Stimulated activated CD4-positive, alpha-beta T cell treated with anti-CD3 and anti-CD28 coated beads, Interleukin-2, amount 100 ng/mL, for 4 hours (primary cell): ENCODE data around the gene OTX1.

Experiments
- DNase-seq: peaks from one replicate; pipeline ENCODE4 v3.0.0-alpha.2; 2020; ENCODE audit warnings: low read depth

Gene OTX1

DNA sequence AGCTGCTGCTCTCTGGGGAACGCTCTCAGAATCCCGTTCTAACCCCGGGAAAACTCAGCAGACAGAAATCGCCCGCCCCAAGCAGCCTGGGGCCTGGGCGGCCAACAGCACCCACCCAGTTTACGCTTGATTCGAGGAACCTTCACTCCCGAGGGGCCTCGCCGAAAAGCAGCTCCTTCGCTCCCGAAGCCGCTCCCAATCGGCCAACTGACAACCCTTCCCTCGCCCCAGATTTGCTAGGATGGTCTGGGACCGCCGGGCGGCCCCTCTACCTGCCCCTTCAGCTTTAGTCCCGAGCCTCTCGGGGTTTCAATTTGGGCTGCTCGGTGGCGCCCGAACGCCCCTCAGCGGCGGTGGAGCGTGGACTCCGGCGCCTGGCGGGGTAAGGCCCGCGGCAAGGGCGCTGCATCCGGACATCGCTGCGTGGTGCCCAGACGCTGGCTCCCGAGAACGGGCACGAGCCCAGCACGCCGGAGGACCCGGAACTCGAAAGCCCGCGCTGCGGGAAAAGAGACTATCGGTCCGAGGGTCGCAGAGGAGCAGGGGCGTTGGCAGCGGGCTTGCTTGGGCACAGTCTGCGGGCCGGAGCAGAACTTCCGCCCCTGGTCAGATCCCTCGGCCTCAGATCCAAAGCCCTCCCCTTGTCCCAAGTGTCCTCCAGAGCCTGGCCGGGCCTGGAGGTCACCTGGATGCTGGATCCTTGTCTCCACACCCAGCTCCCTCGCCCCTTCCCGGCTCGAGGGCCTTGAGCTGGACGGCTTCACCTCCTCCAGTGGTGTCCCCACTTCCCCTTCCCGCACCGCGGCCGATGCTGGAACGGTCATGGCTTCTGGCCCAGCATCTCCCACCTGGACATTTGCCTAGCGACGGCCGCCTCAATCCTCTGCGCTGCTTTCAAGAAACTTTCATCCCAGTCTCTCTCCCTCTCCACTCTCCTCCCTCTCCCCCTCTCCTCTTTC lies 3.0 kb upstream of the OTX1 start:
- DNase-seq: no peak

DNA sequence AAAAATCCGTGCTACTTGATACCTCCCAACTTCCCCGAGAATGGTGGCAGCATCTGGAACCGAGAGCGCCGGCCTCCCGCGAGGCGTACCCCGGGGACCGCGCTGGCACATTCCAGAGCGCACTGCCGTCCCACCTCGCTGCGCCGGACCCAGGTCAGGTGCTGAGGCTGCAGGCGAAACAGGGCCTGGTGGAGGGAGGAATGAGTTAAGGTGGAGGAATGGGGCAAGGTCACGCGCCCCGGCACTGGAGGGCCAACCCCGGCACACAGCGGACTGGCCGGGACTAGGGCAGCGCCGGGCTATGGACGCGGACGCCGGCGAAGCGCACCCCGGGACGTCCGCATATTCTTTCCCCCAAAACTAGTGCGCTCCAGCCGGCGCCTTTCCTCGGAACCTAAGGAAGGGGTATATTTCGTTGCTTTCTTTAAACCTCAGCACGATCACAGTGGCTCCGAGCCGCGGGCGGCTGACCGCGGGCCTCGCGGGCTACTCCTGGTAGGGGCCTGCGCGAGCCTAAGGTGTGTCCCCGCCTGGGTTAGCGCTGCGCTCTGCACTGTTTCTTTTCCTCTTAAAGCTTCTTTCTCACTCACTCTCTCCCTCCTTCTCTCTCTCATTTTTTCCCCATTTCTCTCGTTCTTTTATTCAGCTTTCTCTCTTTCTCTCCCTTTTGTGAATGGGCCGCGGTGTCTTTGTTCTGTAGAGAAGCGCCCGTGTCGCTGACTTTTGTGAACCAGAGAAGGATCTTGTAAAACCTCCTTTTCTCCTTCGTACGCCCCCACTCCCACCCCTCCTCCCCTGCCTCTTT lies 2.1 kb upstream of the OTX1 start:
- no peak for DNase-seq

DNA sequence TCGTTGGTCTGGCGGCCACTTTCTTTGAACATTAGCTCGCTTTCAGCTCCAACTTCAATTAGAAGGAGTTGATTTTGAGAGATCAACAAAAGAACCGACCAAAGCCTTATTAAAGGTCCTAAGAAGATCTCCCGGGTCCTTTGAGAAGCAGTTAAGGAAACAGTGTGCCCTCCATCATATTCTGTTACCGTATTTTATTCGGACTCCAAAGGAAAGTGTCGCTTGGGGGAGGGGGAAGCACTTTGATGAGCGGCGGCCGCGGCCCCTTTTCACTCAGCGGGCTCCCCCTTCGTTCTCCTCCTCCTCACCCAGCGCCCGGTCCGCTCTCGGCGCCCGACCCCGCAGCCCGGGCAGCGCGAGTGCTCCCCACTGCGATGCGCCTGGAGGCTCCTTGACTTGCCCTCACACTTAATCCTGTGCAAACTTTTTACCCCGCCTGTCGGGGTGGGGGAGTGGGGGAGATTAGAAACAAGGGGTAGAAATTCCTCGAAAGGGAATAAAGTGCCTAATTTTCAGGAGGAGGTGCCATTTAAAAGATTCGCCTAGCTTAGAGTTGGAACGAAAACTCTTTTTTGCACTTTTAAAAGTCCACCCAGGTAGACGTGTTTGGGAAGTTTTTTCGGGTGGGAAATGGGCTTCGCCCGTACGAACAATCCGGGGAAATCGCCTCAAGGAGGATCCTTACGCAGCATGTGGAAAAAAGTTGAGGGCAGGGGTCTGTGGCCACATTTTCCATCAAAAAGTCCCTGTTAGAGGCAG lies 1.2 kb upstream of the OTX1 start:
- DNase-seq: no peak

DNA sequence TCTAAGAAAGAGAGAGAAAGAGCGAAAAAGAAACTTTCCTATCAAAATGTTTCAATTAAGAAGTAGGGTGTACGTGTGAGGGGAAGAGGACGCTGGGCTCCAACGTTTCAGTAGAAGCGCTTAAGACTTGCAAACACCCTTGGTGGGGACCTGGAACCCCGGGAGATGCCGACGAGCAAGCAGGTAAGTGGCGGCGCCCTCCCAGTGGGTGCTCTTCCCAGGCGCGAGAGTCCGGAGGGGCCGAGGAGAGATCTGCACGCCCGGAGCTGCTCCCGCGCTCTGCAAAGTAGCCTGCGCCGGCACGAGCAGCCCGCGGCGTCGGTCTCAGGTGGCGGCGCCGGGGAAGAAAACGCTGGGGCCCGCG lies 678 bp upstream of the OTX1 start:
- DNase-seq: no peak

DNA sequence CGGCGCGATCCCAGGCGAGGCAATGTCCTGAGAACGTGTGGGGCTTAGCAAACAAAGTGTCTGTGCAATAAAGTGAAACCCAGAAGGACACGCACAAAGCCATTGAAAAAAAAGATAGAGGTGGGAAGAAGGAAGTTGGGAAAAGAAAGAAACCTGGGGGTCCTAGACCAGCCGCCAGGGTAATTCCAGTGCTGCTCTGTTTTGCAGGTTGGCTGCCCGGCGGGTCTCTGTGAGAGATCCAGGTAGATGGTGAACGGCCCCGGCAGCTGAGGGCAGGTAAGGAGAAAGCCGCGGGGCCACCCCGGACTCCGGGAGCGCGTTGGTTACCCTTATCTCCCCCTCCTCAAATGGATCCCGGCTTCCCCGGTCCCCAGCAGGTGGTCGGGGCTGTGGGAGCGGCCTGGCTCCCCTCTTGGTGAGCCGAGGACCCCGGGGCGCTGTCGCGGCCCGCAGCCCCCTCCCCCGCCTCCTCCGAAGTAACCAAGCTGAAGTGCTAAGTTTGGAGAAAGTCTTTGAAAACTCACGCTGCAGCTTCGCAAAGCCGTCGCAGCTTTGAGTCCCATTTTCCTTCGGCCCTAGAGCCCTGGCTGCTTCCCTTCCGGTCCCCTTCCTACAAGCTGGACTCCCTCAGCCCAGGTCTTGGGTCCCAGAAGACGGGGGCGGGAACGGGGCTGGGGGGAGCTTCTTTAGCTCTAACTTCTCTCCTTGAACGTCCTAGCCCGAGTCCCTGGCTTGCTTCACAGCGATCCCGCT lies 588 bp downstream of the OTX1 start:
- no peak for DNase-seq

DNA sequence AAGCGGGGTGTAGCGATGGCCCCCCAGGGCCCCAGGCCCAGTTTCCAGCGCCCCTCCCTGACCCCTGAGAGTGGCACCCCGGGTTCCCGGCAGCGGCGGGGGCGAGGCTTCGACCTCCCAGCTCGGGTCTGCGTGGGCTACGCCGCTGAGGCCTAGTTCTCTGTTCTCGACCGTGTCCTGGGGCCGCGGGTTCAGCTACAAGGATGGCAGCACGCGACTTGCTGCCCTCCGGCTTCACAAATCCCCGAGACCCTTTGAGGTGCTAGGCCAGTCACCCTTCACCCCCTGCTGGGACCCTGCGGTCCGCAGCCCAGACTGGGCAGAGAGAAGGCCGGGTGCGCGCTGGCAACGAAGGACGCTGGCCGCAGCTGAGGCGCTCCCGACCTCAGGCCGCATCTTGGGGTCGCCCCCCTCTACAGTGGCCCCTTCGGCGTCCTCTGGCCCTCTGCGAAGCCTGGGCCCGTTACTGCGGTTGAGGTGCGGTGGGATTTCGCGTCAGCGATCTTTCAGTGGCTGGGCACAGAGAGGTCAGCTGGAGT lies 1.2 kb downstream of the OTX1 start:
- DNase-seq: no peak

DNA sequence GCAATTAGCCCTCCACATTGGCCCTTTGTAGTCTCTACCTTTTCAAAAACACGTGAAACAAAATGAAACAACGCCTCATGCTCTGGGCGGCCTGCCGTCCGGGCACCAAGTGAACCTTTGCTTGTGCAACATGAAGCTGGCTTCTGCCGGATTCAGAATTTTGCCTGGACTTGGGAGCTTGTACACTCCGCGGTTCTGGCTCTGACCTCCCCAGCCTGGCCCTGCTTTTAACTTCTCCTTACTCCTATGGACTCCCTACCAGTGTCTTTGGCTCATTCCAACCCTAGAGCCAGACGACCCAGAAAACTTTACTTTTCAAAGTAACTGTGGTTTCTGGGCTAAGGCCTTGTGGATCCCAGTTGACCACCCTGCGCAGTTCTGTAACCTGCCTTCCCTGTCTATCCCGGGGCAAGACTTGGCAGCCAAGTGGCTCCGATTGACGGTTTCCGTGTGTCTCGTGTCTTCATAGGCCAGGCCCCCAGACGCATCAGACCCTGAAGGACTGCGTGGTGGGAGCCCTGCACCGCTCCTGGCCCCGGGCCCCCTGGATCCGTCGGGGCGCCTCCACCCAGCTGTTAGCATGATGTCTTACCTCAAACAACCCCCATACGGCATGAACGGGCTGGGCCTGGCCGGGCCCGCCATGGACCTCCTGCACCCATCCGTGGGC lies 1.9 kb downstream of the OTX1 start:
- DNase-seq: no peak

DNA sequence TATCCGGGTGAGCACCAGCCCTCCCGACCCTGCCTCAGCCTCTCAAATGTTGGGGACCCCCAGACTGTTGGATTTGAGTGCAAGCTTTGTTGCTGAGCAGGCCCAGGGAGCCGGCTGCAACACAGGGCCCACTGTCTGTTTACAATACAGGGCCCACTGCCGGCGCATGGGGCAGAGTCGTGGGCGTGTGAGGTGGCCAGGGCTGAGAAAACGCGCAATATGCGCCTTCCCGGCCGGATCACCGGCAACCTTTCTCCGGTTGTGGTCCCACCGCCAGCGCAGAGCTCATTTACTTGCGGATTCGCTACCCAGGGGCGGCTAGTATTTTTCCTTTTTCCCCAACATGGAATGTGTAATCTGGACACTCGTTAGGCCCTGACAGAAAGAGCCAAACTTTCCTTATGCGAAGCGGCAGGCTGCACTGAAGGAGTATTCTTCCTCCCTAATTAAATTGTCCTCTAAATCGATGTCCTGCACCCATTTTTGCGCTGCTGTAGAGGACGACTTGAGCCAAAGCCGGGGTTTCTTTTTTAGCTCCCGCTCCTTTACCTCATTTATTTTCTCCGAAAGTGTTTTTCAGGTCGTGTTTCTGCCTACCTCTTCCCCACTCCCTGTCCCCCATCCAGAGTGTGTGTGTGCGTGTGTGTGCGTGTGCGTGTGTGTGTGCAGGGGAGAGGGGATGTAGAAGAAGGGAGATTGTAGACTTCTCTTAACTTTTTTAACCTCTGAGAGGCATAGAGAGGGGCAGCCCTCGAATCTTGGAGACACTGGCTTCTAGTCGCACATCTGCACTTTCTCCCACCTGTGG lies 2.7 kb downstream of the OTX1 start:
- no peak for DNase-seq

DNA sequence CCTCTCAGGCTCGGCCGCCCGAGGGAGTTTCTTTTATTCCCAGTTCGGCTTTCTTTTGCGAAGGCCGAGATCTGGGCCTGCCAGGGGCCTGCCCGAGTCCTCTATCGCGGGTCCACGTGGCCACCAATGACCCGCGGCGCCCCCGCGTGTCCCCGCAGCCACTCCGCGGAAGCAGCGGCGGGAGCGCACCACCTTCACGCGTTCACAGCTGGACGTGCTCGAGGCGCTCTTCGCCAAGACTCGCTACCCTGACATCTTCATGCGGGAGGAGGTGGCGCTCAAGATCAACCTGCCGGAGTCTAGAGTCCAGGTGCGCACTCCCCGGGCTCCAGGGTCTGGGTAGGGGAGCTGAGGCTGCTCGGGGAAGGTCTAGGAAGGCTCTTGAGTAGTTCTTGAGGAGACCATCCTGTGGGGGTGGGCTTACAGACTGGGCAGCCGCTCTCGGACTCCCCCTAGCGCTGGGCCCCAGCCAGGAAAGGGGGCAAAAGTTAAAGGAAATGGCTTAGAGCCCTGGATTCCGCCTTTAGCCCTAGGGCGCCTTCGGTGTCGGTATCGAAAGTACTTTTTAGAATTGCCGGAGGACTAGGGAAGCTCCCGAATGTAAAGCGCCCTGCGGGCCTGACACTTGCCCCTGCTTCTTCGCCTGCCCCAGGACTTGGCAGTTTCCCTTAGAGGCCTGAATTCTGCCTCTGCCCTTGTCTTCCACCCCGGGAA lies 3.4 kb downstream of the OTX1 start:
- no peak for DNase-seq

DNA sequence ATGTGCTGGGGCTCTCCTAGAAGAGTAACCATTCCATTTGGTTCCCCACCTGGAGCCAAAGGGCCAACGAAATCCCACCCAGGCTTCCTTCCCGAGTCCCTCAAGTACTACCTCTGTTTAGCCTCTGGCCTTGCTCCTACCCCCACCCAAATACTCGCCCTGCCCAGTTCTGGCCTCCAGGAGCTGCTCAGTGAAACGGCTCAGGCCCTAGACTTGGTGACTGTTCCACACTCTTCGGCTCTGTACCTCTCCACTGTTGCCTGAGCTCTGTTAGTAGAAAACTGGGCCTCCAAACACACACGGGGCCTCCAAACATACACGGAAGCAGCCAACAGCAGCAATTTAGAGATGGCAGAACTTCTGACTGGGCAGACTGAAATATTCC lies 4.2 kb downstream of the OTX1 start:
- DNase-seq: no peak

DNA sequence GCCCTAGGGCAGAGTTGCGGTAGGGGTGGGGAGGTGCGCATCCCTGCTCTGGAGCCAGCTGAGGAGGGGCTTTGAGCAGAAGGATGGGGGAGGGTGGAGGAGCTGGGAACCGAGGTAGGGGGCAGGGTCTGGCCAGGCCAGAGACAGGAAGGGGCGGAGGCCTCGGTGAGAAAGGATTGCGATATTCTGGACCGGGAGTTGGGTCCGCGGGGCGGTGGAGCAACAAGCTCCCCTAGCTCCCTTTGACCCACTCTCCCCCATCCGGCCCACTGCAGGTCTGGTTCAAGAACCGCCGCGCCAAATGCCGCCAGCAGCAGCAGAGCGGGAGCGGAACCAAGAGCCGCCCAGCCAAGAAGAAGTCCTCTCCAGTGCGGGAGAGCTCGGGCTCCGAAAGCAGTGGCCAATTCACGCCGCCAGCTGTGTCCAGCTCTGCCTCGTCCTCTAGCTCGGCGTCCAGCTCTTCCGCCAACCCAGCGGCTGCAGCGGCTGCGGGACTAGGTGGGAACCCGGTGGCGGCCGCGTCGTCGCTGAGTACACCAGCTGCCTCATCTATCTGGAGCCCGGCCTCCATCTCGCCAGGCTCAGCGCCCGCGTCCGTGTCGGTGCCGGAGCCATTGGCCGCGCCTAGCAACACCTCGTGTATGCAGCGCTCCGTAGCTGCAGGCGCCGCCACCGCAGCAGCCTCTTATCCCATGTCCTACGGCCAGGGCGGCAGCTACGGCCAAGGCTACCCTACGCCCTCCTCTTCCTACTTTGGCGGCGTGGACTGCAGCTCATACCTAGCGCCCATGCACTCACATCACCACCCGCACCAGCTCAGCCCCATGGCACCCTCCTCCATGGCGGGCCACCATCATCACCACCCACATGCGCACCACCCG lies 4.8 kb downstream of the OTX1 start:
- no peak for DNase-seq

DNA sequence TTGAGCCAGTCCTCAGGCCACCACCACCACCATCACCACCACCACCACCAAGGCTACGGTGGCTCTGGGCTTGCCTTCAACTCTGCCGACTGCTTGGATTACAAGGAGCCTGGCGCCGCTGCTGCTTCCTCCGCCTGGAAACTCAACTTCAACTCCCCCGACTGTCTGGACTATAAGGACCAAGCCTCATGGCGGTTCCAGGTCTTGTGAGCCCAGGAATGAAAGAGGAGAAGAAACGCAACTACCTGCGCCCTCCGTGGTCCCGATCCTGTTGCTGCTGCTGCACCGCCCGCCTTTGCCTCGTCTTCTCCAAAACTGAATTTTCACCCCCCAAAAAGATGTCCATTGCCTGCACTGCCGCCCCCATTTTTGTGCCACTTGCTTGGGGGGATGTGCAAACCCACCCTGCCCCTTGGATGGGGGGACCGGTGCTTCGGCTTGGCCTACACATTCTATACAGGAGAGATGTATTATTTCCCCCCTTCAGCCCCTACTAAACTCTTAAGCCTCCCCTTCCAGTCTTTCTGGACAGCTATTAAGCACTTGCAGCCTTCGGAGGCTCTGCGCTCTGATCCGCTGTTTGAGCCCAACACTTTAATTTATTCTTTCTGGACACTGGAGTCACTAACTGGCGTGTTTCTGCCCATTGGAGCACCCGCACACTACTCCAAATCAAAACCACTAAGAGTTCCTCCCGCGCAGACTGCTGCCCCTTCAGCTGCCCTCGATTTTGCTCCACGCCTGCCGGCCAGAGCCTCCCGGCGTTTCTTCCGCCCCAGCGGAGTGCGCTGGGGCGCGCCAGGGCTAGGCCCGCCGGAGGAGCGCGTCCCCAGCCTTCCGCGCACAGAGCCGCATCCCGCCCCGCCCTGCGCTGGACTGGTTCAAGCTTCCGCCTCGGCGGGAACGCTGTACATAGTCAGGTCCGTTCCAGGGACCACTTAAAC lies 5.7 kb downstream of the OTX1 start:
- DNase-seq: no peak

DNA sequence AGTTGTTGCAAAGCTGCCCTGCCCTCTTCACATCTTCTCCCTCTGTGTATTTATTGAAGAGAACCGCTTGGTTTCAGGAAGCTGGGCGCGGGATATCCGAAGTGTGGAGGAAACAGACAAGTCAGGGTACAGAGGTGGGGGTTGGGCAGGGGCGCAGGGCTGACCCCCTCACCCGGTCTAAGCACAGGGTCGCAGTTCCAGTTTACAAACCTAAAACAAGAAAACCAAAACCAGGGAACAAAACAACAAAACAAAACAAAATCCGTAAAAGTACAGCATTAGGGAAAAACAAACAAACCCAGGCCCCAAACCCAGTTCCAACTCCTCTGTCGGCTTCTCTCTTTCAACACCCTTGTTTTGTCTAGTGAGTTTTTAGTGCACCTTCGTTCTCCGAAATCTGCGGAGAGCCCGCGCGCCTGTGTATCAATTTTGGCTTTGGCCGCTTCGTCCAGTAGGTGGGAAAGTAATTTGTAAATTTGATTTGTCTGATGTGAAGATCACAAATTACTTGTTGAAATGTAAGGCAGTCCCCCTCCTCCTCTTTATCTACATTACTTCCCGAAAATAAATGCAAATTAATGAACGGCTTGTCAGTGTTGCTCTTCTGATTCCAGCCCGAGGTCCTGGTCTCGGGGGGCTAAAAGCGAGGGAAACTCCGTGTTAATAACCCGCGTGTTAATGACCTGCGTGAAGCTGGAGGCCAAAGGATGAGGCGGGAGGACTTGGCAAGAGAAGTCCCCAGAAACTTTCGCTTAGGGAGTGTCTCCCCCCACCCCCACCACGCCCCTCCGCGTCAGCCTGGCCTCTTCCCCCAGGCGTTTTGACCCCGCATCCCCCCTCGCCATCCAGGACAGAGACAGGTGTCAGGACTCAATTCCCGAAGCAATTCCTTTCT lies 6.9 kb downstream of the OTX1 start:
- DNase-seq: no peak

DNA sequence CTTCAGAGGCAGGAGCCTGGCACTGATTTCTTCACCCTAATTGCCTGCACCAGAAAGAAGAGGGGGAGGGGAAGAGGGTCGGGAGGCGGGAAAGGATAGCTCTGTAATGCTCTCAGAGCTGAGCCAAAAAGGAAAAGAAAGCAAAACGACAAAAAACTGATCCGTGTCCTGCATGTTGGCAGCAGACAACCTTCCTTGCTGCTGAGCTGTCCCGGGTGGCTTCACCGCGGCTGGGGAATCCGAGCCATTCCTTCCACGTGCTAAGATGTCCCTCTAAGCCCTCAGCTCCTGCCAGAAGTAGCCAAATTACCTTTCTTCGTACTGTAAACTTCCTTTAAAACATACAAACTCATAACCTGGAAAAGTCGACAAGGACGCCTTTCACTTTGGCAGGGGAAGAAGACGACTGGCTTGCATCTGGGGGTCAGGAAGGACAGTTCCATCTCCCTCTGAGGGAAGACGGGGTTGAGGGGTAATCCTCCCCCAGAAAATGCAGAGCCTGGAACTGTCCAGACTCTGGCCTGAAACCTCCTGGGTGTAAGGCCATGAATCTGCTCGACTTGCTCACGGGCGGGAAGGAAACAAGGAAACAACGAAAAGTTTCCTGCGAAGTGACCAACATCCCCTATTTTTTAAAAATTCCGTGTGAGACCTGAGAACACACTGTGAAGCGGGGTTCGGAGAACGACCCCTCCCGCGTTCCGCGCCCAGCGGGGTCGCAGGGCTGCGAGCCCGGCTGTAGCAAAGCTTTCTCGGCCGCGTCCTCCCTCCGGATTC lies 7.7 kb downstream of the OTX1 start:
- DNase-seq: no peak
